ENCODE data around the gene SKI.

DNA sequence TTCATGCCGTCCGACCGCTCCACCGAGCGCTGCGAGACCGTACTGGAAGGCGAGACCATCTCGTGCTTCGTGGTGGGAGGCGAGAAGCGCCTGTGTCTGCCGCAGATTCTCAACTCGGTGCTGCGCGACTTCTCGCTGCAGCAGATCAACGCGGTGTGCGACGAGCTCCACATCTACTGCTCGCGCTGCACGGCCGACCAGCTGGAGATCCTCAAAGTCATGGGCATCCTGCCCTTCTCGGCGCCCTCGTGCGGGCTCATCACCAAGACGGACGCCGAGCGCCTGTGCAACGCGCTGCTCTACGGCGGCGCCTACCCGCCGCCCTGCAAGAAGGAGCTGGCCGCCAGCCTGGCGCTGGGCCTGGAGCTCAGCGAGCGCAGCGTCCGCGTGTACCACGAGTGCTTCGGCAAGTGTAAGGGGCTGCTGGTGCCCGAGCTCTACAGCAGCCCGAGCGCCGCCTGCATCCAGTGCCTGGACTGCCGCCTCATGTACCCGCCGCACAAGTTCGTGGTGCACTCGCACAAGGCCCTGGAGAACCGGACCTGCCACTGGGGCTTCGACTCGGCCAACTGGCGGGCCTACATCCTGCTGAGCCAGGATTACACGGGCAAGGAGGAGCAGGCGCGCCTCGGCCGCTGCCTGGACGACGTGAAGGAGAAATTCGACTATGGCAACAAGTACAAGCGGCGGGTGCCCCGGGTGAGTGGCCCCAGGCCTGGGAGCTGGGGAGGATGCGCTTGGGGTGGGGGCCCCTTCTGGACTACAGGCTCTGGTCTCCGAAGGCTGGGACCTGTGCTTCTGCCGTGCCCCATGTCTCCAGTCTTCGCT lies 1.1 kb downstream of the SKI start:
- TF ChIP-seq GATA3 (IDR thresholded peaks at IDR 0.05; ENCODE audit: low read depth, low read length) (no peak), GATA2 (IDR thresholded peaks at IDR 0.05; ENCODE audit: low read depth, low read length) (no peak)

All from SH-SY5Y (cell line).